ENCODE results near the gene PRRT4. TPM values are rescaled to one million over a fixed set of nuclear protein-coding genes. Genes with fewer than 3 reads are reported as not detected.

The PRRT4 gene
- total and polyA plus RNA-seq, 9 of the 15 experiments (the other 6 are each of a cell fraction or from before 2014, with no cell fraction given) = not detected

- TF ChIP-seq THAP7 (CRISPR knock-in tag; IDR thresholded peaks at IDR 0.05) (no peak), KHSRP (IDR thresholded peaks at IDR 0.05) (no peak), ZBTB2 (IDR thresholded peaks at IDR 0.05) (peak; percentile 72), MAX (CRISPR knock-in tag; IDR thresholded peaks at IDR 0.05) (peak; percentile 98), CHD7 (IDR thresholded peaks at IDR 0.05; ENCODE audit: low read depth, low read length) (peak; percentile 34), ERF (CRISPR knock-in tag; IDR thresholded peaks at IDR 0.05) (no peak), ZBTB9 (CRISPR knock-in tag; IDR thresholded peaks at IDR 0.05) (0 out of 2 replicates have a peak, but pooled peaks have one; percentile 76), CHD1 (IDR thresholded peaks at IDR 0.05; ENCODE audit: low read length) (no peak), PYGO2 (tag; IDR thresholded peaks at IDR 0.05) (no peak), CHD4 (IDR thresholded peaks at IDR 0.05; ENCODE audit: insufficient read depth, insufficient replicate concordance, low read depth, low read length, poor library complexity, severe bottlenecking) (no peak)
These were observed 17.7 kb downstream of the PRRT4 start, which contains the start of gene RBM28 (continued) for GRCh38 chr7:128343554-128344430.

Data from K562 (cell line).